Natural killer cell (primary cell): ENCODE measurements around the gene CFP. TPM values are rescaled to one million over a fixed set of nuclear protein-coding genes. Genes with fewer than 3 reads are reported as not detected.
A peak's percentile ranks its signal among the peaks of the same experiment; 100 is the strongest.

Experiments
- ATAC-seq, 3 donors: fragments of 150-1000 bp in 2 of 3; fragments of 200-7000 bp in 1 of 3; cut with Tn5 transposase; 1 replicate in 1 of 3; 2 replicates in 2 of 3; pipeline ENCODE4 v1.10.0; 2021; ENCODE audit warnings: mild to moderate bottlenecking in 2 of 3, moderate library complexity in 2 of 3
- DNase-seq, 2 donors: peaks; one replicate each; pipeline versions ENCODE4 v3.0.0 to v3.0.0-alpha.2; 2013 to 2021; ENCODE audit warnings: mixed read lengths in 1 of 2
- H3K27ac ChIP-seq: one replicate; pipeline ENCODE4 v1.5.1; 2013; ENCODE audit warnings: mild to moderate bottlenecking, low read length
- H3K27me3 ChIP-seq: one replicate; pipeline ENCODE4 v1.6.1; 2013; ENCODE audit warnings: low read length; ENCODE audit not compliant: control insufficient read depth, insufficient read depth
- H3K36me3 ChIP-seq: one replicate; pipeline ENCODE4 v1.6.1; 2013; ENCODE audit warnings: low read length; ENCODE audit not compliant: control insufficient read depth, insufficient read depth
- H3K4me1 ChIP-seq: one replicate; pipeline ENCODE4 v1.6.1; 2013; ENCODE audit warnings: low read length; ENCODE audit not compliant: control insufficient read depth, insufficient read depth
- H3K4me3 ChIP-seq: one replicate; pipeline ENCODE4 v1.5.1; 2013; ENCODE audit warnings: low read length
- H3K9me3 ChIP-seq: one replicate; pipeline ENCODE4 v1.6.1; 2013; ENCODE audit warnings: low read length; ENCODE audit not compliant: control insufficient read depth, insufficient read depth
- H3K27ac Mint-ChIP-seq, 2 donors: one replicate each; pipeline ENCODE4 v1.8.0; 2022; ENCODE audit warnings: mild to moderate bottlenecking in 2 of 2, mixed read lengths in 2 of 2, moderate library complexity in 1 of 2
- H3K27me3 Mint-ChIP-seq, 2 donors: one replicate each; pipeline ENCODE4 v1.8.0; 2022; ENCODE audit warnings: low read depth in 2 of 2, mixed read lengths in 2 of 2
- H3K36me3 Mint-ChIP-seq: one replicate; pipeline ENCODE4 v1.8.0; 2022; ENCODE audit warnings: mixed read lengths
- H3K4me1 Mint-ChIP-seq, 2 donors: one replicate each; pipeline ENCODE4 v1.8.0; 2022; ENCODE audit warnings: mixed read lengths in 2 of 2
- H3K4me3 Mint-ChIP-seq: one replicate; pipeline ENCODE4 v1.8.0; 2022; ENCODE audit warnings: mild to moderate bottlenecking, moderate library complexity, mixed read lengths
- H3K9me3 Mint-ChIP-seq, 2 donors: one replicate each; pipeline ENCODE4 v1.8.0; 2022; ENCODE audit warnings: mixed read lengths in 2 of 2
- CTCF ChIP-seq: fragments of 200-600 bp; IDR thresholded peaks from one replicate; pipeline ENCODE4 v1.8.0; 2022; ENCODE audit warnings: antibody characterized with exemption
- WGBS: methylation state at CpG from one replicate; pipeline ENCODE4 v1.1.7; 2013; ENCODE audit warnings: missing lambda C conversion rate; ENCODE audit not compliant: insufficient coverage; 5-methylcytosine and 5-hydroxymethylcytosine counted together
- intact Hi-C: fragments of 100-400 bp; cut with micrococcal nuclease; formaldehyde crosslinking; loops from one replicate; pipeline ENCODE4 v1.14.2; 2022
- total RNA-seq, 4 donors: library from RNA; stranded (reverse); fragments of 120-200 nt in 1 of 4; gene quantifications; one replicate each; pipeline versions ENCODE4 v1.2.3 to v1.2.4, GENCODE V29; 2013 to 2022

Gene CFP
- total RNA-seq, 3 donors from 2014 or later (not counting 1 experiment from before 2014, with no cell fraction given), result 9.0 to 21.1 (median 19.3) TPM

- peaks cover 3% of the 10 kb centered on the region for H3K9me3 ChIP-seq
- H3K27me3 ChIP-seq, result no peaks in the 10 kb centered on the region
- no peak for TF ChIP-seq CTCF
- DNase-seq (peak in 1 of 2 donors; percentile 45), ATAC-seq (peak in 1 of 3 donors; percentile 24)
- intact Hi-C loops, result no loop called here
- peaks cover 4% of the 10 kb centered on the region for H3K4me1 ChIP-seq
- H3K4me3 Mint-ChIP-seq, result no peak overlapping the region
- no peak overlapping the region for H3K27ac Mint-ChIP-seq
- no peaks in the 10 kb centered on the region for H3K9me3 Mint-ChIP-seq
- peaks cover 21% of the 10 kb centered on the region for H3K36me3 ChIP-seq
- H3K27ac ChIP-seq, result no peak overlapping the region
- no peak overlapping the region for H3K4me3 ChIP-seq
- peaks cover 5 to 7% of the 10 kb centered on the region in 2 donors for H3K27me3 Mint-ChIP-seq
- peaks cover 10% of the 10 kb centered on the region for H3K36me3 Mint-ChIP-seq
- peaks cover under 1 to 13% of the 10 kb centered on the region in 2 donors for H3K4me1 Mint-ChIP-seq
- WGBS, result 71% methylated on average over 2 of the region's 2 CpGs
These were observed 14.2 kb upstream of the CFP start for GRCh38 chrX:47643926-47644325.

GRCh38 chrX:47638816-47639215 is 9.1 kb upstream of the CFP start:
- ATAC-seq (no peak), DNase-seq (no peak)
- no peak overlapping the region for H3K27ac Mint-ChIP-seq
- 96% methylated on average over 14 of the region's 14 CpGs for WGBS
- peaks cover 10% of the 10 kb centered on the region for H3K36me3 Mint-ChIP-seq
- peaks cover 0 to 6% of the 10 kb centered on the region in 2 donors for H3K4me1 Mint-ChIP-seq
- no peaks in the 10 kb centered on the region for H3K9me3 Mint-ChIP-seq
- H3K4me3 ChIP-seq, result no peak overlapping the region
- H3K36me3 ChIP-seq, result peaks cover 33% of the 10 kb centered on the region
- H3K9me3 ChIP-seq, result peaks cover 3% of the 10 kb centered on the region
- no peaks in the 10 kb centered on the region for H3K27me3 ChIP-seq
- intact Hi-C loops, result no loop called here
- no peak for TF ChIP-seq CTCF
- H3K27ac ChIP-seq, result no peak overlapping the region
- H3K4me1 ChIP-seq, result peaks cover 19% of the 10 kb centered on the region
- no peak overlapping the region for H3K4me3 Mint-ChIP-seq
- peaks cover 7 to 16% of the 10 kb centered on the region in 2 donors for H3K27me3 Mint-ChIP-seq

- H3K4me1 Mint-ChIP-seq, result peaks cover 0 to 7% of the 10 kb centered on the region in 2 donors
- H3K36me3 Mint-ChIP-seq, result peaks cover 10% of the 10 kb centered on the region
- no peak for TF ChIP-seq CTCF
- H3K4me3 ChIP-seq, result no peak overlapping the region
- intact Hi-C loops, result no loop called here
- H3K9me3 ChIP-seq, result peaks cover 3% of the 10 kb centered on the region
- peaks cover 26% of the 10 kb centered on the region for H3K4me1 ChIP-seq
- H3K36me3 ChIP-seq, result peaks cover 33% of the 10 kb centered on the region
- peaks cover 8 to 20% of the 10 kb centered on the region in 2 donors for H3K27me3 Mint-ChIP-seq
- WGBS, result 49% methylated on average over 30 of the region's 31 CpGs
- no peak overlapping the region for H3K27ac ChIP-seq
- H3K27ac Mint-ChIP-seq, result peak overlapping the region in 1 of 2 donors; percentile 61
- H3K4me3 Mint-ChIP-seq, result no peak overlapping the region
- peaks cover under 1% of the 10 kb centered on the region for H3K27me3 ChIP-seq
- ATAC-seq, result peak in 1 of 3 donors; percentile 45
- H3K9me3 Mint-ChIP-seq, result no peaks in the 10 kb centered on the region
- DNase-seq, result peak in 1 of 2 donors; percentile 45
These were observed 7.9 kb upstream of the CFP start for GRCh38 chrX:47637546-47638195.
